Suprapubic skin (tissue), 4 donors: Measurements from ENCODE around the gene ZNF423. TPM values are rescaled to one million over a fixed set of nuclear protein-coding genes. Genes with fewer than 3 reads are reported as not detected.
A peak's percentile ranks its signal among the peaks of the same experiment; 100 is the strongest.

Source experiments
- DNase-seq, 2 donors: peaks; one replicate each; pipeline ENCODE4 v3.0.0-alpha.2; 2019; ENCODE audit warnings: low spot score in 2 of 2
- H3K27ac ChIP-seq: fragments of 200-600 bp; sonication (generic); one replicate; pipeline ENCODE4 v1.5.1; 2019
- H3K27me3 ChIP-seq: fragments of 200-600 bp; sonication (generic); one replicate; pipeline ENCODE4 v1.5.1; 2019
- H3K36me3 ChIP-seq: fragments of 200-600 bp; sonication (generic); one replicate; pipeline ENCODE4 v1.5.1; 2019
- H3K4me1 ChIP-seq: fragments of 200-600 bp; sonication (generic); one replicate; pipeline ENCODE4 v1.5.1; 2019
- H3K4me3 ChIP-seq: fragments of 200-600 bp; sonication (generic); one replicate; pipeline ENCODE4 v1.5.1; 2019; ENCODE audit warnings: mild to moderate bottlenecking
- H3K9me3 ChIP-seq: fragments of 200-600 bp; sonication (generic); one replicate; pipeline ENCODE4 v1.5.1; 2019
- CTCF ChIP-seq, 2 donors: fragments of 200-600 bp in 1 of 2; fragments of 450-650 bp in 1 of 2; sonication (generic) in 1 of 2; IDR thresholded peaks; one replicate each; pipeline ENCODE4 v1.5.1; 2016 to 2019; ENCODE audit warnings: antibody characterized with exemption in 2 of 2, mild to moderate bottlenecking in 1 of 2, moderate library complexity in 1 of 2
- EP300 ChIP-seq: sonication (generic); formaldehyde crosslinking; IDR thresholded peaks from one replicate; pipeline ENCODE4 v1.6.1; 2017; ENCODE audit warnings: antibody characterized with exemption
- POLR2A ChIP-seq, 2 donors: fragments of 450-650 bp; IDR thresholded peaks; one replicate each; pipeline ENCODE4 v1.6.1; 2017; ENCODE audit warnings: antibody characterized with exemption in 2 of 2, mild to moderate bottlenecking in 2 of 2, moderate library complexity in 2 of 2
- POLR2AphosphoS5 ChIP-seq, 3 donors: sonication (generic); formaldehyde crosslinking; IDR thresholded peaks; one replicate each; pipeline ENCODE4 v1.6.1; 2017; ENCODE audit warnings: antibody characterized with exemption in 3 of 3
- WGBS: methylation state at CpG from one replicate; pipeline ENCODE4 v1.1.5; 2018; 5-methylcytosine and 5-hydroxymethylcytosine counted together
- total RNA-seq, 4 donors: library from RNA; depleted of rRNA; stranded (reverse); fragments of >200 nt; gene quantifications; one replicate each; pipeline ENCODE4 v1.1.0, GENCODE V29; 2016

Gene ZNF423
- total RNA-seq, 4 donors from 2014 or later: 1.3 to 5.3 (median 1.9) TPM

GRCh38 chr16:49499869-49500610 is 355.9 kb downstream of the ZNF423 start:
- H3K27ac ChIP-seq: no peak overlapping the region
- no peaks in the 10 kb centered on the region for H3K4me1 ChIP-seq
- H3K27me3 ChIP-seq: no peaks in the 10 kb centered on the region
- H3K9me3 ChIP-seq: no peaks in the 10 kb centered on the region
- H3K36me3 ChIP-seq: no peaks in the 10 kb centered on the region
- 87% methylated on average over 7 of the region's 7 CpGs for WGBS
- no peak overlapping the region for H3K4me3 ChIP-seq
- peak; percentile 20 for DNase-seq
- TF ChIP-seq POLR2A (IDR thresholded peaks at IDR 0.05): no peak
- TF ChIP-seq CTCF (IDR thresholded peaks at IDR 0.05): no peak
- no peak for TF ChIP-seq POLR2AphosphoS5 (IDR thresholded peaks at IDR 0.05)
- no peak for TF ChIP-seq EP300

- Histone ChIP-seq H3K27ac (no peak overlapping the region), H3K9me3 (no peaks in the 10 kb centered on the region), H3K36me3 (no peaks in the 10 kb centered on the region), H3K4me3 (no peak overlapping the region), H3K27me3 (no peaks in the 10 kb centered on the region), H3K4me1 (no peaks in the 10 kb centered on the region)
- WGBS: 89% methylated on average over 10 of the region's 10 CpGs
- peak in 1 of 2 donors; percentile 22 for DNase-seq
- TF ChIP-seq POLR2AphosphoS5 (IDR thresholded peaks at IDR 0.05): no peak
These were observed 356.5 kb downstream of the ZNF423 start for GRCh38 chr16:49499414-49499785.

GRCh38 chr16:49498666-49499413 is 357.1 kb downstream of the ZNF423 start:
- no peaks in the 10 kb centered on the region for H3K36me3 ChIP-seq
- H3K27ac ChIP-seq: no peak overlapping the region
- no peak for TF ChIP-seq POLR2AphosphoS5 (IDR thresholded peaks at IDR 0.05)
- 68% methylated on average over 13 of the region's 20 CpGs for WGBS
- H3K4me3 ChIP-seq: no peak overlapping the region
- peak; percentile 38 to 65 for DNase-seq
- H3K4me1 ChIP-seq: no peaks in the 10 kb centered on the region
- H3K9me3 ChIP-seq: no peaks in the 10 kb centered on the region
- no peaks in the 10 kb centered on the region for H3K27me3 ChIP-seq

- WGBS: 74% methylated on average over 3 of the region's 3 CpGs
These were observed 357.6 kb downstream of the ZNF423 start for GRCh38 chr16:49498264-49498663.

GRCh38 chr16:49497466-49497865 is 358.4 kb downstream of the ZNF423 start:
- 82% methylated on average over 5 of the region's 6 CpGs for WGBS

More at GRCh38 chr16:49498264-49498663, 357.6 kb downstream of the ZNF423 start:
- H3K36me3 ChIP-seq: no peaks in the 10 kb centered on the region
- H3K27me3 ChIP-seq: no peaks in the 10 kb centered on the region
- peak; percentile 6 to 40 for DNase-seq
- no peak overlapping the region for H3K27ac ChIP-seq
- H3K4me1 ChIP-seq: no peaks in the 10 kb centered on the region
- no peak for TF ChIP-seq CTCF (IDR thresholded peaks at IDR 0.05)
- TF ChIP-seq POLR2AphosphoS5 (IDR thresholded peaks at IDR 0.05): no peak
- TF ChIP-seq POLR2A (IDR thresholded peaks at IDR 0.05): no peak
- no peak for TF ChIP-seq EP300
- H3K9me3 ChIP-seq: no peaks in the 10 kb centered on the region
- H3K4me3 ChIP-seq: no peak overlapping the region

More at GRCh38 chr16:49497466-49497865, 358.4 kb downstream of the ZNF423 start:
- H3K27ac ChIP-seq: no peak overlapping the region
- H3K27me3 ChIP-seq: no peaks in the 10 kb centered on the region
- DNase-seq: peak; percentile 17 to 60
- TF ChIP-seq POLR2AphosphoS5 (IDR thresholded peaks at IDR 0.05) (no peak), EP300 (no peak), CTCF (IDR thresholded peaks at IDR 0.05) (no peak), POLR2A (IDR thresholded peaks at IDR 0.05) (no peak)
- no peaks in the 10 kb centered on the region for H3K9me3 ChIP-seq
- H3K4me1 ChIP-seq: peaks cover 2% of the 10 kb centered on the region
- H3K4me3 ChIP-seq: no peak overlapping the region
- H3K36me3 ChIP-seq: no peaks in the 10 kb centered on the region
